HG02623 (cell line): ENCODE results near the gene PVALEF.
"Not testable (repeated sequence)": the region's sequence is repeated elsewhere in the genome, so short reads cannot be mapped to it uniquely, and the experiment has no call there.

Source experiments
- ATAC-seq: cut with Tn5 transposase; IDR thresholded peaks from one replicate; pipeline ENCODE4 v1.9.1; 2021; ENCODE audit warnings: moderate library complexity; ENCODE audit not compliant: unreplicated experiment

Gene PVALEF

DNA sequence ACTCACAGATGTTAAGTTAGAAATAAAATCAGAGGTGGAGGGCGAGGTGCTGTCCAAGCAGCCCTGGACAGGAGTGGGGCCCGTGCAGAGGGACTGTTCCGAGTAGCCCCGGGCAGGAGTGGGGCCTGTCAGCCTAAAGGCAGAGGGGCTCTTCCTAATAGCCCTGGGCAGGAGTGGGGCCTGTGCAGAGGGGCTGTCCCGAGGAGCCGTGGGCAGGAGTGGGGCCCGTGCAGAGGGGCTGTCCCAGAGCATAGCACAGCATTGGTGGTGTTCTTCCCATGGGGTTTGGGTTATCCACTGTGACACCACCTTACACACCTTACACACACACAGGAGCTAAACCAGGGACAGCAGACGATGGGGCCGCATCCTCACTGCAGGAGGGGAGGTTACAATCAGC lies 47.1 kb downstream of the PVALEF start:
- no peak for ATAC-seq

DNA sequence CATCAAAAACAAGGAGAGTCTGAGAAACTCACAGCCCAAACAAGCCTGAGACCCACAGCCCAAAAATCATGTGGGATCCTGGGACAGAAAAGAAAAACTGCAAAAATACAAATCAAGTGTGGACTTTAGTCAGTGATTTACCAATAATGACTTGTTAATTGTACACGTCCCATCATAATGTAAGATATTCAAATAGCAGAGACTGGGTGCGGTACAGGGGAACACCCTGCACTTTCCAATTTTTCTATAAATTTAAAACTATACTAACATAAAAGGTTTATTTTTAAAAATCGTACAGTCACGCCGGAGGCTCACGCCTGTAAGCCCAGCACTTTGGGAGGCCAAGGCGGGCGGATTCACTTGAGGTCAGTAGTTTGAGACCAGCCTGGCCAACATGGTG lies 48.7 kb downstream of the PVALEF start:
- no peak for ATAC-seq

DNA sequence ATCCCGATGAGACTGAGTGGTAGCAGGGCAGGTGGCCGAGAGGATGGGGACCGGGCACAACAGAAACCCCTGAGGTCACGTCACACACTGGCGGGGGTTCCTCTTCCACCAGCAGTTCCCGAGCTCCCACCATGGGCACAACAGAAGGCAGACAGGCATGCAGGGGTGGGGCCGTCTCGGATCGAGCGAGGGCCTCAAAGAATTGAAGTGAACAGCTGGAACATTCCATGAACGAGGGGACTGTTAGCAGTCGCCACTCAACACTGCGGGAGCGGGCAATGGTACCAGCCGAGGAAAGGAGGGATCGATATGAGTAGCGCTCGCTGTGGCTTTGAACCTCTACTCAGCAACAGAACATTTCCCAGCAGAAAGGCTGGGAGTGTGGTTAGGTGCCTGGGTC lies 52.2 kb downstream of the PVALEF start:
- ATAC-seq: no peak

DNA sequence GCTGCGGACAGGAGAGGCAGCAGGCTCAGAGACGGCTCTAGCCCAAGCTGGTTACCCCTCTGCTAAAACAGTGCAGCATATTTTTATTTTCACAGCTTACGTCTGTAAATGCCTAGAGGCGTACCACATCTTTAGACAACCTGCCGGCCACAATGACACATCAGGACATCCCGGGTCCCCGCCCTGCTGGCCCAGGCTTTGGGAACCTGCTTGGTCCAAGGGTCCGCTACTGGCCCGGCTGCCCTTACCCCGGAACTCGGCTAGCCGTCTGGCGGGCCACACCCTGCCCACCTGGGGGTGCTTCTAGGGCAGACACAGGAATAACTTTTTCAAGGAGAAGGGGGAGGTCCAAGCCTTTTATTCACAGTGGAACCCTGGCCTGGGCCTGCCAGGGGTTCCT lies 53.2 kb downstream of the PVALEF start:
- no peak for ATAC-seq

DNA sequence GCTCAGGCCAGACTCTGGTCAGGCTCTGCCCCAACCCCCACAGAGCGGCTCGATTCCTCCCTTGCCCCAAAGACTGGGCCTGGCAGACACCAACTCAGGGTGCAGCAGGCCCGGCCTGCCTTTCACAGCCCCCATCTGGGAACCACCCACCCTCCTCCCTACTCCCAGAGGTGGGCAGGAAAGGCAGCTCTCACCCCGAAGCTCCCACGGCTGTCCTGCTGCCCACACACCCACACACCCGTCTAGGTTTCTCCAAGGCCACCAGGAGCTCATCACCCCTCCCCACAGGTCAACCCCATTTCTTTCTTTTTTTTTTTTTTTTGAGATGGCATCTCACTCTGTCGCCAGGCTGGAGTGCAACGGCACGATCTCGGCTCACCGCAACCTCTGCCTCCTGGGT lies 53.7 kb downstream of the PVALEF start:
- no peak for ATAC-seq

DNA sequence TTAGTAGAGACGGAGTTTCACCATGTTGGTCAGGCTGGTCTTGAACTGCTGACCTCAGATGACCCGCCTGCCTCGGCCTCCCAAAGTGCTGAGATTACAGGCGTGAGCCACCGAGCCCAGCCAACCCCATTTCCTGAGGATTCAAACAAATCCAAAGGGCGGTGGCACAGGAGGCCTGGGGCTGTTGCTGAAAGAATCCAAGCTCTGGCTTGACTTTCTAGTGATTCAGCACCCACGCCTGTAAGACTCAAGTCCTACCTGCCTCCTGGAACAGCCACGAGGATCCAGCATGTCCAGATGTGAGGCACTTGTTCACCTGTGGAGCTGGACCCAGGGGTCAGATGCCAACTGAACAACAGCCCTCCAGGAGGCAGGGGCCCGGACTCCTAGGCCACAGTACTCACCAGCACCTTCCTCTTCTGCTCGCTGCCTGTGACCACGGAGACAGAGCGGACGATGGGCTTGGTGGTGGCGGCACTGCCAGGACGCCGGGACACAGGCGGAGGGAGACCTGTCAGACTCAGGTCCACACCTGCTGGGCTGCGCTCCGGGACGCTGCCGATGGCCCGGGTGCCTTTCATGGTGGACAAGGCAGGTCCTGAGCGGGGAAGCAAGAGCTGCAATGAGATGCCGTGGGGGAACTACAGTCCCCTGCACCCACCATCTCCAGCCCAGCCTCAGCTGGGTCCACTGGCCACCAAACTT lies 54.3 kb downstream of the PVALEF start:
- no peak for ATAC-seq

DNA sequence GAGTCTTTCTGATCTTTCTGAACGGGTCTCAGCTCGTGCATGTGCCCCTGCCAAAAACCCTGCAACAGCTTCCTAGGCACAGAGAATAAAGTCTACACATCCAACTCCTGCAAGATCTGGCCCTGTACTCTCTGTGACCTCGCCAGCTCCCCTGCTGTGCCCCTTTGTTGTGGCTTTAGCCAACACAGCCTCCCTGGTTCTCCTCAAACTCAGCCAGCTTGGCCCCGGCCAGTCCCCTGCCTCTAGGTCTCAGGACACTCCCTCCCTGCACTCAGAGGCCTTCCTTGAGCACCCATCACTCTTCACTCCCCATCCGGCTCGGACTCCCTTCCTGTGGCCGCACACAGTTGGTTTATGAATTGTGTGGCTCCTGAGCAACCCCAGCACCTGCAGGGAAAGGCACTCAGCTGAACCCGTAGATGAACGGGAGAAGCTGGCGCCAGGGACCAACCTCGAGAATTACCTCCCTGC lies 56.1 kb downstream of the PVALEF start:
- ATAC-seq: no peak

DNA sequence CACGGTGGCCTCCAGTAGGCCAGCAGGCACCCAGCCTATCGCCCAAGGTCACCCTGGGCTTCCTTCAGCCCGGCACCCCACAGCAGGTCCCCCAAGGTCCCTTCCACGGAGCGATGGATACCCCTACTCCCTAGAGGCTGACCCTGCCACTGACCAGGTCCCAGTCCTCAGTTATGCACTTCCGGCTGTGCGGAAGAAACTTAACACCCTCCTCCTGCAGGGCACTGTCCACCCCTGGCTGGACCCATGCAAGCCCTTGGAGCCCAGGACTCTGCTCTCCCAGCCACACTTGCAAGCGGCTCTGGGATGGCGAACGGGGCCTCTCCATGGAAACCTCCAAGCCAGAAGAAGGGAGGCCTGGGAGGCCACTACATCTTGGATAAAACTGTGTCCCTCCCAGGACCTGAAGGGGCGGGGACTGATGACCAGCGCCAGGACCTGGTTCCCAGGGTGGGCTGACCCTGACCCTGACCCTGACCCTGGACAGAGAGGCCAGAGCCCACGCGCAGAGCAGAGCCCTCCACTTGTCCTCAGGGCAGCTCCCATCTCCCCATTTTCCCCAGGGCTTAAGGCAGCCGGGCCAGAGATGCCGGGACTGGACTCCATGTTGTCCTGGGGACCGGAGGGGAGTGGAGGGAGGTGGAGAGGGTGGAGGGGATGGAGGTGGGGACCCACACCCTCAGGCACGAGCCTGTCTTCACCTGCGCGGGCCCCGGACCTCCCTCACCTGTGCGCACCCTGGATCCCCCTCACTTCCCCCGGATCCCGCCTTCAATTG lies 56.7 kb downstream of the PVALEF start:
- no peak for ATAC-seq

DNA sequence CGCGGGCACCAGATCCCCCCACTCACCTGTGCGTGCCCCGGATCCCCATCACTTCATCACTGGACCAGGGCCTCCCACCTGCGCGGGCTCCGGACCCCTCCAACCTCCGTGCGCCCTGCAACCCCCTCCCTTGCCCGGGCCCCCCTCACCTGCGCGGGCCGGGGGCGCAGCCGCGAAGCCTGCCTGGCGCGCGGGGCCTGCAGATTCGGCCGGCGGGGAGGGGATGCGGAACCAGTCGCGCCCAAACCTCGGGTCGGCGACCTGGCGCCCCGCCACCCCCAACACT lies 57.3 kb downstream of the PVALEF start:
- peak; percentile 5 for ATAC-seq

DNA sequence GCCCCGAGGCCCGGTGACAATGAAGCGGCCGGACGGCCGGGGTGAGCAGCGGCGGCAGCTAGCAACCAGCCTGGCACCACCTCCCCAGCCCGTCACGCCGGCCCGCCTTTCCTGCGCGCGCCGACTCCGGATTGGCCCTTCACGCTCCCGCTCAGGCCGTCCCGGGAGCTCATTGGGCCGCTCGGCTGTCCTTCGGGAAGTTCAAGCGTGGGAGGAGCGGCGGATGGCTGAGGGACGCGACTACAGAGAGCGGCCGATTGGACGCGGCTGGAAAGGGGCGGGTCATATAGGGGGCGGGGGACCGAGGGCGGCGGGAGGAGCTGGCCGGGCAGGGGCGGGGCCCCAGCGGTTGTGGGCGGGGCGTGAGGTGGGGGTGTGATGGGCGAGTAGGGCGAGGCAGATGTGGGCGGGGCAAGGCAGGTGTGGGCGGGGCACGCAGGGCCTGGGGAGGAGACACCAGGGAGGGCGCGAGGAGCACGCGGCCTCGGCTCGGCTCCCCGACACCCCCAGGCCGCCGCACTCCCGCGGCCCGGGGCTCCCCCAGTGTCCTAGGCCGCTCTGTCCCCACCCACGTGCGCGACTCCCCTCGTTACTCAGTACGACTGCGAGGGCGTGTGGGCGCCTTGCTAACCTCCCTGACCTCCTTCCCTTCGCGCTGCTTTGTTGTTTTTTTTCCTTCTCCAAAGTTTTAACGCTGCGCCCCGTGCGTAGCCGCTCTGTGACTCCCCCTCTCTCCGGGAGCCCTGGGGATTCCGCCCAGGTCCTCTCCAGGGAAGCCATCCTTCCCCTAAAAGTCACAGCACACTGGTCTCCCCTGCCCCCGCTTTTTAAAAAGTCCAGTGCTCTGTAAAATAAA lies 57.8 kb downstream of the PVALEF start, which contains the start of gene CEP131:
Gene CEP131, minus strand, starts transcription at position 60 of the 856 bp plus-strand sequence. CDS start 2,909 bp downstream, outside the sequence.
- peak; percentile 86 for ATAC-seq

DNA sequence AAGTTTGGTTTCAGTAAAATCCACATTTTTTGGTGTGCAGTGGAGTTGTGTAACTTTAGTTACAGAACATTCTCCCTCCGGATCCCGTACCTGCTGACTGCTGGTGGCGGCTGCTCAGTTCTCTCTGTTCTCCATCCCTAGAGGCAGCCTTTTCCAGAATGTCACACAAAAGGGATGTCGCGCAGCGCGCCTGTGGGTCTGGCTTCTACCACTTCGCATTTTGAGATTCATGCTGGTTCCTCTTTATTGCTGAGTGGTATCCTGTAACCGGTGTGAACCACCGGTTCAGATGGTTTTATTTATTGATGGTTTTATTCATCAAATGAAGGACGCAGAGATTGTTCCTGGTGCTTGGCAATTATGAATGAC lies 58.4 kb downstream of the PVALEF start:
- no peak for ATAC-seq

DNA sequence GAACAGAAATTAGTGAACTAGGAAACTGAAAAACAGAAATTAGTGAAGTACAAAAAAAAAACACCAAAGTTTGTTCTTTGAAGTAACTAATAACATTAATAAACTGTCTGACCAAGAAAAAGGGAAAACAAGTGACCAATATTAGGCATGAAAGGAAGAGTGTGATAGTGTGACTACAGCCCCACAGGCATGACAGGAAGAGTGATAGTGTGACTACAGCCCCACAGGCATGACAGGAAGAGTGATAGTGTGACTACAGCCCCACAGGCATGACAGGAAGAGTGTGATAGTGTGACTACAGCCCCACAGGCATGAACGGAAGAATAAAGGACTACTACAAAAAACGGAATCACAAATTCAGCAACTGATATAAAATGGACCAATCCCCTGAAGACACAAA lies 62.3 kb downstream of the PVALEF start:
- ATAC-seq: not testable (repeated sequence)

DNA sequence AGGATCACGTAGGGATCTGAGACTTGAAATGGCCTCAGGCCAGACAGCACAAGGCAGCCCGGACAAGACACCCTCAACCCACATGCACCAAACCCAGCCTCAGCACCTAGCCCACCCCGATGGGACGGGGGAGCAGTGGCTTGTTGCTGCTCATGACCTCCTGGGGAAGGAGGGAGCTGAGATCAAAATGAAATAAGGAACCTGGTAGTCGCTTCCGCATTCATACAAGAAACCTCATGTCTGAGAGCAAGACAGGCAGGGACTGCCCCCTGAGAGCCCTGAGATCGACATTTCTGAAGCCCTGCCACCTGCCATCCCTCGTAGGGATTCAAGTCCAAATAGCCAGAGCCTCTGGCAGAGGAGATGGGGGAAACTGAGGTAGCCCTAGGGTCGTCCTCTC lies 63.1 kb downstream of the PVALEF start:
- ATAC-seq: no peak

DNA sequence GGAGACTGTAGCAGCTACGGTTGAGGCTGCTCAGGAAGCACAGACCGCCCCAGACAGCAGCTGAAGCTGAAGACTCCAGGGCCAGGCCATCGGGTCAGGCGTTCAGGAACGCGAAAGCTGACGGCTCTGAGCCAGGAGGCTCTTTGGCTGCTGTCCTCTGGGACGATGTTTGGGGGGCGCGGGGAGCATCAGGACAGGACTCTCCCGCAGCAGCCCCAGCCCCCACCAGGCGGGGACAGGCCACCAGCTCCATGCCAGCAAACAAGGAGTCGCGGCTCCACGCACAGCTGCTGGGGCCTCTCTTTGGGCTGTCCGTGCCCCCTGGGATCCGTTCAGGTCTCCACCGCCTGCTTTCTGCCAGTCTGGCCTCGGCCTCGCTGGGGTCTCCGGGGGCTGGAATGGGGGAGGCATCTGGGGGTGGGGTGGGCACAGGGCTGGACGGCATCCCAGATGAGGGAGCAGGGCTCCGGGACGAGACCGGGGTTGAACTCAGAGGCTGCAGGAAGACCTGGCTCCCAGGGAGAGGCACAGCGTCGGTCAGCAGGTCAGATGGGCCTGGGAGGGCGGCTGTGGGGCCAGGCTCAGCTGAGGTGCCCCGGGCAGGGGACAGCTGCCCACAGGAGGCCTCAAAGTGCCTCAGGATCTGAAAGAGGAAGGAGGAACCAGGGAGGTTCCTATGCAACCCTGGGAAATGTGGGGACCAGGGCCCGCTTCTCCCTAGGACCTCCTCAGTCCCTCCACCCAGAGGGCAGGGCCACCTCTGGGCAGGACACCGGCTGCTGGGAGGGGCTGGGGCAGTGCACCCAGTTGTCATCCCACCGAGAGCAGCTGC lies 63.7 kb downstream of the PVALEF start:
- no peak for ATAC-seq

DNA sequence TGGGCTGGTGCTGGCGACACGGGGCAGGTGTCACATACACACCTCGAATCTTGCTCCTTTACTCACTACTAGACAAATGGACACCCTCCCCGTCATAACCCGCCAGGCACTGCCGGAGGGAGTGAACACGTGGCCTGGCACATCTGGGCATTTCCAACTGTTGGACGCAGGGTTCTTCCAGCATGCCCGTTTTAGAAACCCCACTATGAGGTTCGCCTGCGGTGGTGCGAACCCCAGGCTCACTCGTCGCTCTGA lies 64.3 kb downstream of the PVALEF start:
- ATAC-seq: no peak

DNA sequence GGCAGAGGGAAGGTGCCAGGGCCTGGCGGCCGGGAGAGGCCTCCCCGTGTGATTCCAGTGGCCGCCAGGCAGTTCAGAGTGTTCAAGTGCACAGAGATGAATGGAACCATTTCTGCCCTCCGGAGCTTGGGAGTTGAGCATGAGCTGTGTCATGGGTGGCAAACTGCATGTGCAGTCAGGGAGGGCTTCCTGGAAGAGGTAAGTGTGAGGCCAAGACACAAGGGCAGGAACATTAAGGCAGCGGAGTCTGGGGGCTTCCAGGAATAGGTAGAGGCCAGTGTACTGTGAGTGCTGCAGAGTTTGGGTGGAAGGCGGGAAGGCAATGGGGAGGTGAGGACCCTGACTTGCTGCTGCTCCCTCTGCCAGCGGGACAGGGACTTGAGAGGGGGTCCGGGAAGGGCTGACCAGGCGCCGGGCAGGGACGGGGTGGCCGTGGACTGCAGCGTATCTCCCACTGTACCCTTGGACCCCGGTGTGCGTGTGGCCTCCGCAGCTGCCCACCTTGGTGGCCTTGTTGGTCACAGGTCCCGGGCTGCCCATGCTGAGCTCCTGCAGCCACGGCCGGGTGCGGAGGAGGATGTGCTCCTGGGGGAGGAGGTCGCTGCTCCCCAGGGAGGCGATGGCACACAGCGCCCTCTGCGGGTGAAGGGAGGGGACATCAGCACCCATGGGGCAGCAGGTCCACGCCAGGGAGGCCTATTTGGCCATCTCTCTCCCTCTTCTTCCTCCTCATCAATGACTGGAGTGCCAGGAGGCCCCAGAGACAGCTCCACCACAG lies 64.9 kb downstream of the PVALEF start:
- ATAC-seq: no peak

DNA sequence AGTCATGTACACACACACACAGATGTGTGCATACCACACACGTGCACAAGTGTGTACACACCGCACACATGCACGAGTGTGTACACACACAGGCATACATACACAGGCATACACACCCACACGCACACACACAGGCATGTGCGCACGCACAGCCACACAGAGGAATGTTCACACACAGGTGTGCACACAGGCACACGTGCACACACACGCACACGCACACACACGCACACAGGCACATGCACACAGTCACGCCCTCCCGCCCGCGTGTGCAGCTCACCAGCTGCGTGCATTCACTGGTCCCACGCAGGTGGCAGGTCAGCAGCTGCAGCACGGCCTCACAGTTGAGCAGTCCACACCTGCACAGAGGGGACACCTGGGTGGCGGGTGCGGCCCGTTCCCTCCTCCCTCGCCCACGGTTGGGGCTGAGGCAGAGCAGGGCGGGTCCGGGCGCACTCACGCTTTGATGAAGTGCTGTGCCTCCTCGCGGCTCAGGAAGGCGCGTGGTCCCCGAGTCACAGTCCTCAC lies 65.9 kb downstream of the PVALEF start:
- no peak for ATAC-seq

DNA sequence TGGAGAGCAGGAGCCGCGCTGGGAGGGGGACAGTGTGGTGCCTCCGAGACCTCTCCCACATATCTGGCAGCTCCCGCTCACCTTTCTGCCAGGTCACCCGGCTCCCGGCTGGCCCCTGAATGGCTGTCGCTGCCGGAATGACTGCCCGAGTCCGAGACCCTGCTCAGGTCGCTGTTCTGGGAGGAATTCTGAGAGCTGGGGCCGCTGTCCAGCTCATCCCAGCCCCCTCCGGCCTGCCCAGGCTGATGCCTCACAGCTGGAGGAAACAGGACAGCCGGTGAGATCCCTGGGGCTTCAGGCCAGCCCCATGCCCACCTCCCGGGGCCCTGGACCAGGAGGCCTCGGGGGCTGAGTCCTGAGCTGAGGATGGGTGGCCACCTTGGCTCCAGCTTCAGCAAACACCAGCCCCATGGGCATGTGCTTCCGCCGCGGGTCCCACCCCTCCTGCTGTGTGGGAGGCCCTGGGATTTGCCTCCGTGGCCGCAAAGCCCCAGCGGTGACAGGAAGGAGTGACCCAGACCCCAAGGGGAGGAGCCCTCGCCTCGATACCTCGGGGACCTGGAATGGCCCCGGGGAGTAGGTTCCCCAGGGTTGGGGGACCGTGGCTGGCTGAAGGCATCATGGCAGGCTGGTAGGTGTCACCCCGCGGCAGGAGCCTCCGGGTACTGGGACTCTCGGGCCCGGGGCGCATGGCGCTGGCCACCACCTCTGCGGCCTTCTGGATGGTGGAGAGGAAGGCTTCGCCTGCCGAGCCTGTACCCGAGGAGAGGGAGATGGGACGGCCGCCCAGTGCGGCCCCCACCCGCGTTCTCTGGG lies 66.7 kb downstream of the PVALEF start:
- ATAC-seq: no peak
